SK-N-SH (cell line): ENCODE results near the gene LRRC37B.
"Not testable (repeated sequence)": the region's sequence is repeated elsewhere in the genome, so short reads cannot be mapped to it uniquely, and the experiment has no call there.

Source experiments
- ELF1 ChIP-seq: IDR thresholded peaks from 2 replicates; pipeline ENCODE4 v1.4.0; 2012
- EP300 ChIP-seq, 2 experiments: IDR thresholded peaks; 2 replicates each; pipeline versions ENCODE4 v1.4.0 to v1.6.1; 2012; ENCODE audit warnings: borderline replicate concordance in 1 of 2, low read depth in 1 of 2, low read length in 1 of 2
- FOSL2 ChIP-seq: IDR thresholded peaks from 2 replicates; pipeline ENCODE4 v1.4.0; 2012; ENCODE audit warnings: low read depth, mild to moderate bottlenecking, moderate library complexity, borderline replicate concordance
- GABPA ChIP-seq: IDR thresholded peaks from 2 replicates; pipeline ENCODE4 v1.4.0; 2012; ENCODE audit warnings: low read depth, mild to moderate bottlenecking
- RFX5 ChIP-seq: IDR thresholded peaks from 2 replicates; pipeline ENCODE4 v1.6.1; 2012; ENCODE audit warnings: mild to moderate bottlenecking, improper control_type of control experiment, low read length
- RXRA ChIP-seq: IDR thresholded peaks from 2 replicates; pipeline ENCODE4 v1.4.0; 2012; ENCODE audit warnings: low read depth, mild to moderate bottlenecking, borderline replicate concordance
- TF ChIP-seq, protein P1 (sequence below): fragments of 200-600 bp; sonication (generic); IDR thresholded peaks from 2 replicates; pipeline ENCODE4 v1.6.1; 2017; ENCODE audit warnings: antibody characterized with exemption, mild to moderate bottlenecking, moderate library complexity
- TF ChIP-seq, protein P2 (sequence below): fragments of 150-350 bp; IDR thresholded peaks from 2 replicates; pipeline ENCODE4 v1.6.1; 2017; ENCODE audit warnings: antibody characterized with exemption, low read length, low read depth, borderline replicate concordance
- TF ChIP-seq, protein P3 (sequence below): IDR thresholded peaks from 2 replicates; pipeline ENCODE4 v1.6.1; 2012; ENCODE audit warnings: mild to moderate bottlenecking, low read depth, low read length, moderate library complexity
- TF ChIP-seq, protein P4 (sequence below): IDR thresholded peaks from 2 replicates; pipeline ENCODE4 v1.4.0; 2012; ENCODE audit warnings: low read depth
- TF ChIP-seq, protein P5 (sequence below): IDR thresholded peaks from 2 replicates; pipeline ENCODE4 v1.4.0; 2012; ENCODE audit warnings: low read depth, borderline replicate concordance

DNA sequence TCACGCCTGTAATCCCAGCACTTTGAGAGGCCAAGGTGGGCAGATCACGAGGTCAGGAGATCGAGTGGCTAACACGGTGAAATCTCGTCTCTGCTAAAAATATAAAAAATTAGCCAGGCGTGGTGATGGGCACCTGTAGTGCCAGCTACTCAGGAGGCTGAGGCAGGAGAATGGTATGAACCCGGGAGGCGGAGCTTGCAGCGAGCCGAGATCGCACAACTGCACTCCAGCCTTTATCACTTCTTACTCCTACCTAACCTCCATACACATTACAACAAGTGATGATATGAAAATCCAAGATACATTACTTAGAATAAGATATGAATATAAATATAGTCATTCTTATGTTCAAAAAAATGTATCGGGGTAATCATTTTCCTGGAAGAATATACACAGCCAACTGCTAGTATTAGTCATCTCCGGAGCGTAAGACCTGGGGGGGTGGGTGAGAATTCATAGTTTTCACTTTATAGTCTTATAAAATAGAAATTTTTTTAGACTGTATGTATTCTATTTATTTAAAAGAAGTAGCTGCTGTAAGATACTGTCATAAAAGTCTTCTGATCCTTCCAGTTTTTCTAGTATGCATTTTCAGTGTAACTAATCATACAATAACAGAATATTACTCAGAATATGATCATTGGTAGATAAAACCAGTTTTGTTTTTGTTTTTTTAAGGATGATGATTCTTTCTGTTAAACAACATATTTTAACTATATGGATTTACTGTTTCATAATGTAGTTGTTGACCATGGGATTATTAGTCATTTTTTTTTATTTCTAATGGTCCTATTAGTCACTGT lies 32.7 kb upstream of the LRRC37B start:
- TF ChIP-seq, protein P1, sequence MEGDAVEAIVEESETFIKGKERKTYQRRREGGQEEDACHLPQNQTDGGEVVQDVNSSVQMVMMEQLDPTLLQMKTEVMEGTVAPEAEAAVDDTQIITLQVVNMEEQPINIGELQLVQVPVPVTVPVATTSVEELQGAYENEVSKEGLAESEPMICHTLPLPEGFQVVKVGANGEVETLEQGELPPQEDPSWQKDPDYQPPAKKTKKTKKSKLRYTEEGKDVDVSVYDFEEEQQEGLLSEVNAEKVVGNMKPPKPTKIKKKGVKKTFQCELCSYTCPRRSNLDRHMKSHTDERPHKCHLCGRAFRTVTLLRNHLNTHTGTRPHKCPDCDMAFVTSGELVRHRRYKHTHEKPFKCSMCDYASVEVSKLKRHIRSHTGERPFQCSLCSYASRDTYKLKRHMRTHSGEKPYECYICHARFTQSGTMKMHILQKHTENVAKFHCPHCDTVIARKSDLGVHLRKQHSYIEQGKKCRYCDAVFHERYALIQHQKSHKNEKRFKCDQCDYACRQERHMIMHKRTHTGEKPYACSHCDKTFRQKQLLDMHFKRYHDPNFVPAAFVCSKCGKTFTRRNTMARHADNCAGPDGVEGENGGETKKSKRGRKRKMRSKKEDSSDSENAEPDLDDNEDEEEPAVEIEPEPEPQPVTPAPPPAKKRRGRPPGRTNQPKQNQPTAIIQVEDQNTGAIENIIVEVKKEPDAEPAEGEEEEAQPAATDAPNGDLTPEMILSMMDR, result not testable (repeated sequence)
- TF ChIP-seq, protein P2, sequence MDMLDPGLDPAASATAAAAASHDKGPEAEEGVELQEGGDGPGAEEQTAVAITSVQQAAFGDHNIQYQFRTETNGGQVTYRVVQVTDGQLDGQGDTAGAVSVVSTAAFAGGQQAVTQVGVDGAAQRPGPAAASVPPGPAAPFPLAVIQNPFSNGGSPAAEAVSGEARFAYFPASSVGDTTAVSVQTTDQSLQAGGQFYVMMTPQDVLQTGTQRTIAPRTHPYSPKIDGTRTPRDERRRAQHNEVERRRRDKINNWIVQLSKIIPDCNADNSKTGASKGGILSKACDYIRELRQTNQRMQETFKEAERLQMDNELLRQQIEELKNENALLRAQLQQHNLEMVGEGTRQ, result not testable (repeated sequence)
- TF ChIP-seq, protein P3, sequence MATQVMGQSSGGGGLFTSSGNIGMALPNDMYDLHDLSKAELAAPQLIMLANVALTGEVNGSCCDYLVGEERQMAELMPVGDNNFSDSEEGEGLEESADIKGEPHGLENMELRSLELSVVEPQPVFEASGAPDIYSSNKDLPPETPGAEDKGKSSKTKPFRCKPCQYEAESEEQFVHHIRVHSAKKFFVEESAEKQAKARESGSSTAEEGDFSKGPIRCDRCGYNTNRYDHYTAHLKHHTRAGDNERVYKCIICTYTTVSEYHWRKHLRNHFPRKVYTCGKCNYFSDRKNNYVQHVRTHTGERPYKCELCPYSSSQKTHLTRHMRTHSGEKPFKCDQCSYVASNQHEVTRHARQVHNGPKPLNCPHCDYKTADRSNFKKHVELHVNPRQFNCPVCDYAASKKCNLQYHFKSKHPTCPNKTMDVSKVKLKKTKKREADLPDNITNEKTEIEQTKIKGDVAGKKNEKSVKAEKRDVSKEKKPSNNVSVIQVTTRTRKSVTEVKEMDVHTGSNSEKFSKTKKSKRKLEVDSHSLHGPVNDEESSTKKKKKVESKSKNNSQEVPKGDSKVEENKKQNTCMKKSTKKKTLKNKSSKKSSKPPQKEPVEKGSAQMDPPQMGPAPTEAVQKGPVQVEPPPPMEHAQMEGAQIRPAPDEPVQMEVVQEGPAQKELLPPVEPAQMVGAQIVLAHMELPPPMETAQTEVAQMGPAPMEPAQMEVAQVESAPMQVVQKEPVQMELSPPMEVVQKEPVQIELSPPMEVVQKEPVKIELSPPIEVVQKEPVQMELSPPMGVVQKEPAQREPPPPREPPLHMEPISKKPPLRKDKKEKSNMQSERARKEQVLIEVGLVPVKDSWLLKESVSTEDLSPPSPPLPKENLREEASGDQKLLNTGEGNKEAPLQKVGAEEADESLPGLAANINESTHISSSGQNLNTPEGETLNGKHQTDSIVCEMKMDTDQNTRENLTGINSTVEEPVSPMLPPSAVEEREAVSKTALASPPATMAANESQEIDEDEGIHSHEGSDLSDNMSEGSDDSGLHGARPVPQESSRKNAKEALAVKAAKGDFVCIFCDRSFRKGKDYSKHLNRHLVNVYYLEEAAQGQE, result not testable (repeated sequence)
- TF ChIP-seq RFX5; ELF1; FOSL2; RXRA; EP300 (IDR thresholded peaks at IDR 0.05; ENCODE audit: borderline replicate concordance in 1 of 2, low read depth in 1 of 2, low read length in 1 of 2); GABPA: not testable (repeated sequence)
- TF ChIP-seq, protein P4, sequence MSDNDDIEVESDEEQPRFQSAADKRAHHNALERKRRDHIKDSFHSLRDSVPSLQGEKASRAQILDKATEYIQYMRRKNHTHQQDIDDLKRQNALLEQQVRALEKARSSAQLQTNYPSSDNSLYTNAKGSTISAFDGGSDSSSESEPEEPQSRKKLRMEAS, result not testable (repeated sequence)
- TF ChIP-seq, protein P5, sequence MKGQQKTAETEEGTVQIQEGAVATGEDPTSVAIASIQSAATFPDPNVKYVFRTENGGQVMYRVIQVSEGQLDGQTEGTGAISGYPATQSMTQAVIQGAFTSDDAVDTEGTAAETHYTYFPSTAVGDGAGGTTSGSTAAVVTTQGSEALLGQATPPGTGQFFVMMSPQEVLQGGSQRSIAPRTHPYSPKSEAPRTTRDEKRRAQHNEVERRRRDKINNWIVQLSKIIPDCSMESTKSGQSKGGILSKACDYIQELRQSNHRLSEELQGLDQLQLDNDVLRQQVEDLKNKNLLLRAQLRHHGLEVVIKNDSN, result not testable (repeated sequence)
